Vagina (tissue), 2 donors: ENCODE measurements around the gene CLSTN1. TPM values are rescaled to one million over a fixed set of nuclear protein-coding genes. Genes with fewer than 3 reads are reported as not detected.

Experiments
- DNase-seq, 2 donors: peaks; one replicate each; pipeline ENCODE4 v3.0.0-alpha.2; 2017; ENCODE audit errors: extremely low spot score in 2 of 2
- H3K27ac ChIP-seq: fragments of 200-600 bp; sonication (generic); one replicate; pipeline ENCODE4 v1.5.1; 2019
- H3K27me3 ChIP-seq: fragments of 200-600 bp; sonication (generic); one replicate; pipeline ENCODE4 v1.5.1; 2019
- H3K36me3 ChIP-seq, 2 donors: fragments of 200-600 bp; sonication (generic); one replicate each; pipeline ENCODE4 v1.5.1; 2017 to 2019
- H3K4me1 ChIP-seq: fragments of 200-600 bp; sonication (generic); one replicate; pipeline ENCODE4 v1.5.1; 2019
- H3K4me3 ChIP-seq, 2 donors: fragments of 200-600 bp; sonication (generic); 1 replicate in 1 of 2; 2 replicates in 1 of 2; pipeline ENCODE4 v1.5.1; 2016 to 2019
- H3K9me3 ChIP-seq: fragments of 200-600 bp; sonication (generic); one replicate; pipeline ENCODE4 v1.5.1; 2019
- CTCF ChIP-seq, 3 experiments: fragments of 450-650 bp in 2 of 3; fragments of 200-600 bp in 1 of 3; sonication (generic) in 1 of 3; IDR thresholded peaks; one replicate each; pipeline ENCODE4 v1.5.1; 2017 to 2019; ENCODE audit warnings: antibody characterized with exemption in 3 of 3, mild to moderate bottlenecking in 2 of 3, moderate library complexity in 2 of 3
- POLR2A ChIP-seq, 2 donors: fragments of 450-650 bp; IDR thresholded peaks; one replicate each; pipeline ENCODE4 v1.6.1; 2017; ENCODE audit warnings: antibody characterized with exemption in 2 of 2, mild to moderate bottlenecking in 2 of 2, moderate library complexity in 2 of 2
- POLR2AphosphoS5 ChIP-seq, 2 donors: sonication (generic); formaldehyde crosslinking; IDR thresholded peaks; one replicate each; pipeline ENCODE4 v1.9.0; 2017; ENCODE audit warnings: antibody characterized with exemption in 2 of 2, mild to moderate bottlenecking in 2 of 2, low read depth in 1 of 2; ENCODE audit not compliant: insufficient read depth in 1 of 2
- intact Hi-C: fragments of 100-400 bp; cut with DNase I; formaldehyde crosslinking; loops from one replicate; pipeline ENCODE4 v1.15.1; 2023
- total RNA-seq: library from RNA; depleted of rRNA; stranded (reverse); fragments of >200 nt; gene quantifications from one replicate; pipeline ENCODE4 v1.2.3, GENCODE V29; 2016

CLSTN1 gene
- total RNA-seq, 1 donor from 2014 or later = 96.5 TPM

- TF ChIP-seq POLR2AphosphoS5 (IDR thresholded peaks at IDR 0.05; ENCODE audit: insufficient read depth in 1 of 2, low read depth in 1 of 2) (peak in 1 of 2 donors; percentile 55), CTCF (IDR thresholded peaks at IDR 0.05) (no peak)
- peaks cover 51% of the 10 kb centered on the region for H3K4me1 ChIP-seq
- no peaks in the 10 kb centered on the region for H3K27me3 ChIP-seq
- intact Hi-C loops = no loop called here
- H3K4me3 ChIP-seq = peak overlapping the region; percentile 73 to 96
- H3K36me3 ChIP-seq = no peaks in the 10 kb centered on the region
- peak overlapping the region; percentile 98 for H3K27ac ChIP-seq
- H3K9me3 ChIP-seq = no peaks in the 10 kb centered on the region
- no peak for DNase-seq
Observed at GRCh38 chr1:9822897-9823692, 670 bp downstream of the CLSTN1 start.

- Histone ChIP-seq H3K4me1 (peaks cover 54% of the 10 kb centered on the region), H3K36me3 (no peaks in the 10 kb centered on the region), H3K4me3 (peak overlapping the region; percentile 73 to 96), H3K27ac (peak overlapping the region; percentile 98), H3K27me3 (no peaks in the 10 kb centered on the region), H3K9me3 (no peaks in the 10 kb centered on the region)
- TF ChIP-seq POLR2A (IDR thresholded peaks at IDR 0.05) (no peak), CTCF (IDR thresholded peaks at IDR 0.05) (no peak), POLR2AphosphoS5 (IDR thresholded peaks at IDR 0.05; ENCODE audit: insufficient read depth in 1 of 2, low read depth in 1 of 2) (peak in 1 of 2 donors; percentile 34)
- intact Hi-C loops = no loop called here
- no peak for DNase-seq
Observed at GRCh38 chr1:9822490-9822889, 1.3 kb downstream of the CLSTN1 start.

- no peaks in the 10 kb centered on the region for H3K36me3 ChIP-seq
- intact Hi-C loops = no loop called here
- TF ChIP-seq POLR2AphosphoS5 (IDR thresholded peaks at IDR 0.05; ENCODE audit: insufficient read depth in 1 of 2, low read depth in 1 of 2) (no peak), CTCF (IDR thresholded peaks at IDR 0.05) (no peak), POLR2A (IDR thresholded peaks at IDR 0.05) (no peak)
- H3K27ac ChIP-seq = no peak overlapping the region
- H3K9me3 ChIP-seq = no peaks in the 10 kb centered on the region
- no peaks in the 10 kb centered on the region for H3K27me3 ChIP-seq
- H3K4me3 ChIP-seq = no peak overlapping the region
- peaks cover 59% of the 10 kb centered on the region for H3K4me1 ChIP-seq
- no peak for DNase-seq
Observed at GRCh38 chr1:9821710-9822109, 2.1 kb downstream of the CLSTN1 start.

- H3K27me3 ChIP-seq = no peaks in the 10 kb centered on the region
- intact Hi-C loops = no loop called here
- no peak overlapping the region for H3K27ac ChIP-seq
- no peak overlapping the region for H3K4me3 ChIP-seq
- H3K9me3 ChIP-seq = no peaks in the 10 kb centered on the region
- no peak for TF ChIP-seq POLR2AphosphoS5 (IDR thresholded peaks at IDR 0.05; ENCODE audit: insufficient read depth in 1 of 2, low read depth in 1 of 2)
- TF ChIP-seq POLR2A (IDR thresholded peaks at IDR 0.05) = no peak
- no peak for TF ChIP-seq CTCF (IDR thresholded peaks at IDR 0.05)
- peaks cover 62% of the 10 kb centered on the region for H3K4me1 ChIP-seq
- no peaks in the 10 kb centered on the region for H3K36me3 ChIP-seq
- DNase-seq = no peak
Observed at GRCh38 chr1:9820521-9820920, 3.2 kb downstream of the CLSTN1 start.

GRCh38 chr1:9817734-9818133, 6.0 kb downstream of the CLSTN1 start:
- DNase-seq = no peak
- H3K36me3 ChIP-seq = no peaks in the 10 kb centered on the region
- intact Hi-C loops = loop anchor here (2.0 kb wide), 1 partner anchor 37 kb away; no protein-coding TSS in a partner anchor
- no peak overlapping the region for H3K27ac ChIP-seq
- no peaks in the 10 kb centered on the region for H3K27me3 ChIP-seq
- no peaks in the 10 kb centered on the region for H3K9me3 ChIP-seq
- H3K4me3 ChIP-seq = no peak overlapping the region
- no peak for TF ChIP-seq CTCF (IDR thresholded peaks at IDR 0.05)
- TF ChIP-seq POLR2A (IDR thresholded peaks at IDR 0.05) = no peak
- TF ChIP-seq POLR2AphosphoS5 (IDR thresholded peaks at IDR 0.05; ENCODE audit: insufficient read depth in 1 of 2, low read depth in 1 of 2) = no peak
- peaks cover 61% of the 10 kb centered on the region for H3K4me1 ChIP-seq
